Heart right ventricle (tissue), 16 donors: ENCODE data around the gene REEP2. TPM values are rescaled to one million over a fixed set of nuclear protein-coding genes. Genes with fewer than 3 reads are reported as not detected.

Experiments
- ATAC-seq, 8 donors: fragments of 200-7000 bp; cut with Tn5 transposase; one replicate each; pipeline ENCODE4 v1.9.1; 2020; ENCODE audit warnings: mild to moderate bottlenecking in 8 of 8, moderate library complexity in 8 of 8, moderate number of reproducible peaks in 1 of 8
- DNase-seq, 2 donors: peaks; one replicate each; pipeline ENCODE4 v3.0.0-alpha.2; 2020
- H3K27ac ChIP-seq, 10 donors: fragments of 200-600 bp; sonication (generic) in 2 of 10; one replicate each; pipeline versions ENCODE4 v1.5.0 to v1.8.0; 2020 to 2022; ENCODE audit warnings: mild to moderate bottlenecking in 3 of 10
- H3K27me3 ChIP-seq, 7 donors: fragments of 200-600 bp; one replicate each; pipeline ENCODE4 v1.8.0; 2021 to 2022; ENCODE audit warnings: mild to moderate bottlenecking in 2 of 7
- H3K36me3 ChIP-seq, 9 donors: fragments of 200-600 bp; sonication (generic) in 1 of 9; one replicate each; pipeline versions ENCODE4 v1.5.0 to v1.8.0; 2020 to 2022; ENCODE audit warnings: mild to moderate bottlenecking in 2 of 9
- H3K4me1 ChIP-seq, 9 donors: fragments of 200-600 bp; sonication (generic) in 1 of 9; one replicate each; pipeline versions ENCODE4 v1.5.0 to v1.8.0; 2020 to 2022; ENCODE audit warnings: mild to moderate bottlenecking in 4 of 9
- H3K4me3 ChIP-seq, 10 donors: fragments of 200-600 bp; sonication (generic) in 2 of 10; one replicate each; pipeline versions ENCODE4 v1.5.0 to v1.8.0; 2020 to 2022; ENCODE audit warnings: mild to moderate bottlenecking in 7 of 10, moderate library complexity in 2 of 10
- H3K9me3 ChIP-seq, 11 donors: fragments of 200-600 bp in 10 of 11; sonication (generic) in 2 of 11; one replicate each; pipeline versions ENCODE4 v1.5.0 to v1.8.0; 2013 to 2022; ENCODE audit warnings: mild to moderate bottlenecking in 2 of 11, control low read depth in 1 of 11, moderate library complexity in 1 of 11
- CTCF ChIP-seq, 9 donors: fragments of 200-600 bp; sonication (generic) in 2 of 9; IDR thresholded peaks; one replicate each; pipeline versions ENCODE4 v1.5.0 to v1.8.0; 2021 to 2022; ENCODE audit warnings: antibody characterized with exemption in 9 of 9, mild to moderate bottlenecking in 5 of 9, moderate library complexity in 1 of 9
- WGBS, 2 donors: extraction: QIAGEN DNeasy Blood & Tissue Kit; methylation state at CpG; one replicate each; pipeline ENCODE4 v1.1.7; 2013; ENCODE audit warnings: inconsistent platforms in 1 of 2; 5-methylcytosine and 5-hydroxymethylcytosine counted together
- intact Hi-C, 10 donors: fragments of 100-400 bp; cut with DNase I; formaldehyde crosslinking; loops; one replicate each; pipeline versions ENCODE4 v1.11.1 to v1.14.2; 2022
- polyA plus RNA-seq, 2 donors: library from polyadenylated mRNA; stranded (reverse); fragments of 200-250 nt; gene quantifications; one replicate each; pipeline ENCODE4 v1.2.3, GENCODE V29; 2013
- total RNA-seq, 10 donors: library from RNA; stranded (reverse); fragmentation: NEBNext Ultra II Directional in 3 of 10; extraction: Animal tissue kit (Norgen Biotek cat#: 25700) in 3 of 10; gene quantifications; one replicate each; pipeline versions ENCODE4 v1.2.1 to v1.2.4, GENCODE V29; 2021 to 2023
- donor health status: Arrhythmogenic right ventricular cardiomyopathy.
- donor health status: ischemic (EF 13 %, LVEDD 7.1; RV severe dilation, severe dysfunction).
- donor health status: healthy with polysubstance abuse.
- donor health status: DM: no; HTN: yes; CAD: no.
- donor health status: DM: no; HTN: no; CAD: no.
- donor health status: ischemic (EF 25% LVEDD 6.9; RV normal size, moderate dysfunction).
- donor health status: ischemic (EF 25% LVEDD 5.7; RV mildly dilated, moderate dysfunction).
- donor health status: healthy.
- donor health status: DM: yes; HTN: yes; CAD: no.
- donor health status: Ischemic cardiomyopathy.
- donor health status: ischemic (EF 35%, LVEDD 5.7; RV mildly dilated, moderate dysfunction).
- donor health status: nonischemic (EF 11% LVEDD 7.7; RV severe dilation, severe dysfunction).
- donor health status: DM: yes; HTN: yes; CAD: no.
- donor health status: PGD.
- donor health status: ischemic (EF 29% LVEDD 5.4; RV normal size, mild dysfunction).
- donor health status: nonischemic (EF 23%, LVEDD 6.1; RV moderate dilation, normal function).

REEP2 gene
- total and polyA plus RNA-seq, 12 donors = 2.0 to 17.3 (median 8.0) TPM

- WGBS, 2 donors = 17 to 19% methylated on average over 21 of the region's 21 CpGs
- intact Hi-C loops = loop anchor here in 4 of 10 donors (1.0 to 10.0 kb wide), 3 partner anchors 41 to 81 kb away; partner anchors contain the start of gene ETF1 (in 4 of the 4)
- TF ChIP-seq CTCF (IDR thresholded peaks at IDR 0.05) = no peak
- Histone ChIP-seq H3K4me1 (peaks cover 6 to 74% (median 72%) of the 10 kb centered on the region in 9 donors), H3K36me3 (peaks cover 0 to 24% (median 19%) of the 10 kb centered on the region in 9 donors), H3K27ac (peak overlapping the region; percentile 93 to 99 (median 96)), H3K9me3 (no peaks in the 10 kb centered on the region), H3K27me3 (no peaks in the 10 kb centered on the region), H3K4me3 (peak overlapping the region; percentile 49 to 98 (median 76))
- ATAC-seq (peak in 4 of 8 donors; percentile 9 to 34 (median 29)), DNase-seq (no peak)
Observed at GRCh38 chr5:138463419-138464007, 24.7 kb downstream of the REEP2 start.

GRCh38 chr5:138464008-138464387 is 25.1 kb downstream of the REEP2 start:
- WGBS, 2 donors = 0% methylated on average over 34 of the region's 34 CpGs
- DNase-seq = peak; percentile 95 to 98
- H3K4me3 ChIP-seq = peak overlapping the region; percentile 57 to 98 (median 76)
- H3K27me3 ChIP-seq = no peaks in the 10 kb centered on the region
- intact Hi-C loops = loop anchor here in 4 of 10 donors (1.0 to 10.0 kb wide), 3 partner anchors 40 to 81 kb away; partner anchors contain the start of gene ETF1 (in 4 of the 4)
- no peaks in the 10 kb centered on the region for H3K9me3 ChIP-seq
- ATAC-seq = peak; percentile 72 to 89 (median 86)
- peaks cover 2 to 70% (median 67%) of the 10 kb centered on the region in 9 donors for H3K4me1 ChIP-seq
- H3K27ac ChIP-seq = peak overlapping the region; percentile 93 to 99 (median 96)
- peaks cover 0 to 26% (median 19%) of the 10 kb centered on the region in 9 donors for H3K36me3 ChIP-seq
- peak; percentile 84 to 98 (median 94) for TF ChIP-seq CTCF (IDR thresholded peaks at IDR 0.05)

- H3K27me3 ChIP-seq = no peaks in the 10 kb centered on the region
- peaks cover 0 to 27% (median 19%) of the 10 kb centered on the region in 9 donors for H3K36me3 ChIP-seq
- peaks cover 2 to 63% (median 60%) of the 10 kb centered on the region in 9 donors for H3K4me1 ChIP-seq
- peak; percentile 91 to 98 for DNase-seq
- peak overlapping the region; percentile 93 to 99 (median 96) for H3K27ac ChIP-seq
- peak in 6 of 9 donors; percentile 16 to 62 (median 38) for TF ChIP-seq CTCF (IDR thresholded peaks at IDR 0.05)
- ATAC-seq = peak; percentile 81 to 94 (median 85)
- 0 to 1% methylated on average over 64 of the region's 64 CpGs for whole genome bisulfite sequencing, 2 donors
- no peaks in the 10 kb centered on the region for H3K9me3 ChIP-seq
- H3K4me3 ChIP-seq = peak overlapping the region; percentile 57 to 98 (median 76)
- intact Hi-C loops = loop anchor here in 5 of 10 donors (1.0 to 10.0 kb wide), 5 partner anchors 28 to 80 kb away; partner anchors contain the start of gene ETF1 (in 4 of the 5)
Observed at GRCh38 chr5:138464388-138465260, 25.8 kb downstream of the REEP2 start.
